ENCODE results near the gene G6PC1. TPM values are rescaled to one million over a fixed set of nuclear protein-coding genes. Genes with fewer than 3 reads are reported as not detected.
"Not testable (repeated sequence)": the region's sequence is repeated elsewhere in the genome, so short reads cannot be mapped to it uniquely, and the experiment has no call there.

G6PC1 gene
- total RNA-seq, 2 donors from 2014 or later: not detected

DNA sequence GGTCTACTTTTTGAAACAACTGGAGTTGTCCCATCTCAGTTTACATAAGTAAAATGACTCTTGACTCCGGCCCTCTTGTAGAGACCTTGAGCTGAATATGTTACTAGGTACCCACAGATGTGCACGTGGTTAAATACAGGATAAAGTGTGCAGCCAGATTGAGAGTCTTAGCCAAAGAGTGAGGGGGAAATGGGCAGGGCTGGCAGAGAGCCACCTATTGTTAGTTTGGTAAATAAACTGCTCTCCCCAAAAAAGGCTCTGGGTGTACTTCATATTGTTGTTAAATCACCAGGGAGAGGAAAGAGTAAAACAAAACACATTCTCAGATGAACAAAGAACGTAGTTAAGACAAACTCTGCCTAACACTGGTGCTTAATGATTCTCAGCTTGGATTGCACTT is 20.3 kb downstream of the G6PC1 start:
- no peak overlapping the region for H3K27ac Mint-ChIP-seq
- no peaks in the 10 kb centered on the region for H3K9me3 Mint-ChIP-seq
- DNase-seq (ENCODE audit: low spot score): no peak
- no peak for ATAC-seq
- H3K4me3 Mint-ChIP-seq: no peak overlapping the region
- H3K27me3 Mint-ChIP-seq: peaks cover 15 to 18% of the 10 kb centered on the region in 2 donors
- no peaks in the 10 kb centered on the region for H3K36me3 Mint-ChIP-seq
- no peaks in the 10 kb centered on the region for H3K4me1 Mint-ChIP-seq (ENCODE audit: low read depth in 2 of 2)

DNA sequence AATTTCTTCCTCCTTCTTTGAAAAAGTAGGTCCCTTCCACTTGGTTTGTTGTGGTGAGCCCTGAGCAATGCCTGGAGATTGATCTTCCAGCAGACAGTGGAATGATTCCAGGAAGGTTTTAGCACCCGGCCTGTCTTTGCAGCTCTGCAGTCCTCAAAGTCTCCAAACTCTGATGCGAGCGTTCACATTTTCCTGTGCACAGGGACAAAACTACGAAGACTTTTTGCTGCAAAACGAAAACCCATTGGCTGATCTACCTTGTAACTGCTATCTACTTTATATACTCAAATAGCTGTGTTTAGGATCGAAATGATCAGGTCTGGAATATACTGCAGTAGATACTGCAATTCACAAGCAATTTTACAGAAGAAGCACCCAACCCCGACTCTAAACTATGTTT is 21.7 kb downstream of the G6PC1 start:
- Mint-ChIP-seq H3K4me1 (ENCODE audit: low read depth in 2 of 2) (no peaks in the 10 kb centered on the region), H3K27me3 (peaks cover 15 to 18% of the 10 kb centered on the region in 2 donors), H3K36me3 (no peaks in the 10 kb centered on the region), H3K4me3 (no peak overlapping the region), H3K27ac (no peak overlapping the region), H3K9me3 (no peaks in the 10 kb centered on the region)
- DNase-seq (ENCODE audit: low spot score): no peak
- no peak for ATAC-seq

DNA sequence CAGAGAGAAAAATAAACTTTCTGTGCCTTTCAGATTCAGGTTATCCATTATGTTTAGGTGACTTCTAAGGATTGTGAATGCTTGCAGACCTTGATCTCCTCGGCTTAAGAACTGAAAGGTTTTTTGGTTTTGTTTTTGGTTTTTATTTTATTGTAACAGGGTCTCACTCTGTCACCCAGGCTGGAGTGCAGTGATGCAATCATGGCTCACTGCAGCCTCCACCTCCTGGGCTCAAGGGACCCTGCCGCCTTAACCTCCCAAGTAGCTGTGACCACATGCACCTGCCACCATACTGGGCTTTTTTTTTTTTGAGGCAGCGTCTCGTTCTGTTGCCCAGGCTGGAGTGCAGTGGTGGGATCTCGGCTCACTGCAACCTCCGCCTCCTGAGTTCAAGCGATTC is 22.9 kb downstream of the G6PC1 start:
- not testable (repeated sequence) for H3K36me3 Mint-ChIP-seq; H3K4me3 Mint-ChIP-seq; H3K4me1 Mint-ChIP-seq (ENCODE audit: low read depth in 2 of 2); H3K27ac Mint-ChIP-seq; H3K9me3 Mint-ChIP-seq; ATAC-seq; DNase-seq (ENCODE audit: low spot score)
- peaks cover 15 to 18% of the 10 kb centered on the region in 2 donors for H3K27me3 Mint-ChIP-seq

DNA sequence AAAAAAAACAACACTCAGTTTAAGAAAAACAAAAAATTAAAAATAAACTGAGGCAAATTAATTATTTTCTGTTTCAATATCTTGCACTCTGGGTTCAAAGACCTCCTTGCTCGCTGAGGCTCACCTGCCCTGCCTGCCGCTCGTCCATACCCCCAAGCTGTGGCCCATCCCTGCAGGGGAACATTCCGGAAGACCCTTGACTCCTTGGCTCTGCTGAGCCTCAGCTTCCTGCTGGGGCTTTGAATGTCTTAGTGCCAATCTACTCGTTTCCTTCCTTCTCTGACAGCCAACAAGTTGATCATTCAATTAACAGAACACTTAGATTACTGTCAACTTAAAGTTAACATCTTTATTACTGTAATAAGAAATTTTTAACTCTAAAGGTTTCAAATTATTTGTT is 24.3 kb downstream of the G6PC1 start:
- ATAC-seq: no peak
- peaks cover 16 to 18% of the 10 kb centered on the region in 2 donors for H3K27me3 Mint-ChIP-seq
- no peak for DNase-seq (ENCODE audit: low spot score)
- H3K36me3 Mint-ChIP-seq: no peaks in the 10 kb centered on the region
- no peak overlapping the region for H3K27ac Mint-ChIP-seq
- peaks cover 5 to 9% of the 10 kb centered on the region in 2 donors for H3K4me1 Mint-ChIP-seq (ENCODE audit: low read depth in 2 of 2)
- H3K4me3 Mint-ChIP-seq: no peak overlapping the region
- no peaks in the 10 kb centered on the region for H3K9me3 Mint-ChIP-seq

DNA sequence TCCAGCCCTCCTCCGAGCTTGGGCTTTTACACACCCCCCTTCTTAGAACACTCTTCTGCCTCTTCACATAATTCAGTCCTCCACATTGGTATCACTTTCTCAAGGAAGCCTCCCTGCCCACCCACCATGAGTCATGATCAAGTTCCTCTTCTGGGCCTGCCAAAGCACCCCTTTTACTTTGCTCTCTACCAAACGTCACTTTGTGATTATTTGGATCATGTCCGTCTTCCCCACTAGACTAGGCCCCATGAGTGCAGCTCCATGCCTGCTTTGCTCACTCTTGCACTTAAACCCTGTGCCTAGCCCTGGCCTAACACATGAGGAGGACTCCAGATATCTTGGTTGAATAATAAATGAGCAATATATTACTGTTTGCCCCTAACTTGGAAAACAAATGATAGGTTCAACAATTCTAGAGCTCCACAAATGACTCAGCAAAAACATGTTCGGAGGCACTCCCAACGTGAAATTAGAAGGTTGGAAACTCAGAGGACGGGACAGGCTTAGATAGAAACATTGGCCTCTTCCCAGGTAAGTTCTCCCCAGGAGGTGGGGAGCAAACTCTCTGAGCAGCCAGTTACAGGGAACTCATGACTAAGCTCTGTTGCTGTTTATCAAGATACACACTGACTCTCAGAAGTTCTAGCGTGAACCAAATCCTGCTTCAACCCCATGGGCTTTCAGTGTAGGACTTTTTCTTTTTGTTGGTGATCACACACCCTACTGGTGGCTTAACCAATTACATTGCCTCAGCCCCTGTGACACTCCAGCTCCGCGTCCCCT is 28.3 kb downstream of the G6PC1 start:
- ATAC-seq (peak; percentile 68 to 80), DNase-seq (ENCODE audit: low spot score) (no peak)
- no peaks in the 10 kb centered on the region for H3K36me3 Mint-ChIP-seq
- H3K4me3 Mint-ChIP-seq: peak overlapping the region; percentile 3
- peak overlapping the region; percentile 1 to 40 for H3K27ac Mint-ChIP-seq
- no peaks in the 10 kb centered on the region for H3K9me3 Mint-ChIP-seq
- peaks cover 5 to 9% of the 10 kb centered on the region in 2 donors for H3K4me1 Mint-ChIP-seq (ENCODE audit: low read depth in 2 of 2)
- H3K27me3 Mint-ChIP-seq: peaks cover 7 to 11% of the 10 kb centered on the region in 2 donors

DNA sequence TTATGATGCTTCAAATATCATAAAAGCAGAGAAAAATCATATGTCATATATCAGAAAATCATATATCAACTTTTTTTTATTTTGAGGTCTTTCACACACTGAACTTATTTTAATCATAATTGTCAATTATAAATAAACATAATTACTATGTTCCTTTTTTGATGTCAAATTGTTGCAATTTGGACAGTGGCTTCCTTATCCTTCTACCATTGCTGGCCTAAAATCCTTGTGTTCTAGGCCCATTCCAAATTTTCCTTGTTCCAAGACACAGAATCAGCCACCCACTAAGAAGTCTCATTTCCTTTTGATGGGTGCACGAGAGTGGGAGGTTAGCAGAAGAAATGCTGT is 28.9 kb downstream of the G6PC1 start:
- Mint-ChIP-seq H3K4me3 (no peak overlapping the region), H3K27me3 (peaks cover 7 to 13% of the 10 kb centered on the region in 2 donors), H3K9me3 (no peaks in the 10 kb centered on the region), H3K4me1 (ENCODE audit: low read depth in 2 of 2) (peaks cover 5 to 9% of the 10 kb centered on the region in 2 donors), H3K36me3 (no peaks in the 10 kb centered on the region), H3K27ac (no peak overlapping the region)
- no peak for DNase-seq (ENCODE audit: low spot score)
- no peak for ATAC-seq

DNA sequence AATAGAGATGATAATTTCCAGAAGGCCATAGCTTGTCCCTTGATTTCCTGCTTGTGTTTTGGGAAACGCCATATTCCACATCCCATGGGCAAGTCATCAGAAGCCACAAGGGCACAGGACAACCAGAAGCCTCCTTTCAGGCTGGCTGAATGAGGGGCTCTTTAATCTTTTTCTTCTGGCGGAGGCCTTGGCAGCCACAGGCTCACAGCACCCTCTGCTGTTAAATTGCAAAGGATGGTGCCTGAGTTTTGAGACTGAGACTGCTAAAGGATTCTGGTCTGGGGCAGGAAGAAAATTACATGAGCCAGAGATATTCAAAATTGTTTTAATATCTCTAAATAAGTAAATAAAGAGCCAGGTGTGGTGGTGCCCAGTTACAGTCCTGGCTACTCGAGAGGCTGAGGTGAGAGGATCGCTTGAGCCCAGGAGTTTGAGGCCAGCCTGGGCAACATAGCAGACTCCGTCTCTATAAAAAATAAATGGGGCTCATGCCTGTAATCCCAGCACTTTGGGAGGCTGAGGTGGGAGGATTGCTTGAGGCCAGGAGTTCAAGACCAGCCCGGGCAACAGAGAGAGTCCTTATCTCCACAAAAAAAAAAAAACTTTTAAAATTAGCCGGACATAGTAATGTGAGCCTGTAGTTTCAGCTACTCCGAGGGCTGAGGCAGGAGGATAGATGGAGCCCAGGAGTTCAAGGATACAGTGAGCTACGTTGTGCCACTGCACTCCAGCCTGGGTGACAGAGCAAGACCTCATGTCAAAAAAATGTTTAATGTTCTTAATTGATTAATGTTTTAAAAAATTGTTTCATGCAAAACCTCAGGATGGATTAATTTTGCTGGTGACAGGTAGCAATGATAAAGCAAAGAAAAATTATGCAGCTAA is 37.4 kb downstream of the G6PC1 start:
- Mint-ChIP-seq H3K27me3 (peaks cover 0 to 11% of the 10 kb centered on the region in 2 donors), H3K4me3 (no peak overlapping the region), H3K9me3 (no peaks in the 10 kb centered on the region), H3K36me3 (no peaks in the 10 kb centered on the region), H3K27ac (no peak overlapping the region), H3K4me1 (ENCODE audit: low read depth in 2 of 2) (no peaks in the 10 kb centered on the region)
- ATAC-seq (no peak), DNase-seq (ENCODE audit: low spot score) (no peak)

DNA sequence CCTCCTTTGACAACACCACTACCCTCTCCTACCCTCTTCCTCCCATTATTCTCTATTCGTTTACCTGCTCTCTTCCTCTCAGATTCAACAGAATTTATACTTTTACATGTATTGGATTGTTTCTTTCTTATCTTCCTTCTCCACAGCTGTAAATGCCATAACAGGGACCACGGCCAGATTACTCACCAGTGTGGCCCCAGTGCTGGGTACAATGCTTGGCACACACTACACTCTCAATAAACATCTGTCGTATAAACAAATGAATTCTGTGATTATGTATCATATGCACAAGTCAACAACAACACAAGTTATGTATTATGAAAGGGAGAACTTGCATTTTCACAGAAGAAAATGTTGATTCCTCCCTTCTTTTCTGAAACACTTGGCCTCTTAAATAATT is 43.6 kb downstream of the G6PC1 start:
- H3K27ac Mint-ChIP-seq: no peak overlapping the region

DNA sequence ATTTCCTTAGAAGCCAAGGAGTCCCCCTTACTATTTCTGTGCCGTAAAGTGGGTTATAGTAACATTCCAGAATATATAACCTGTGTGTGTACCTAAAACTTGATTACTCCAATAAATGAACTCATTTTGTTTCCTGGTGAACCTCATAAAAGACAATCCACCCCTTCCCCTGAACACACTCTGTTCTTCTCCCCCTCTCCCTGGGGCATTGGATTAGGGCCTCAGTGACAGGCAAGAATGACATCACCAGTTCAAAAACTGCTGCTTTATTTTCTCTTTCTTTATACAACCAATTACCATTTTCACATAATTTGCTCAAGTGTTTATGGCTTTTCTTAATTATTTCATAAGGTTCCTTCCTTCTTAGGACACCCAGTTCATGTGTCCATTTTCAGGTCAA is 46.2 kb downstream of the G6PC1 start:
- Mint-ChIP-seq H3K9me3 (no peaks in the 10 kb centered on the region), H3K36me3 (peaks cover 9% of the 10 kb centered on the region), H3K4me3 (no peak overlapping the region), H3K27ac (no peak overlapping the region), H3K27me3 (no peaks in the 10 kb centered on the region), H3K4me1 (ENCODE audit: low read depth in 2 of 2) (no peaks in the 10 kb centered on the region)
- no peak for ATAC-seq
- no peak for DNase-seq (ENCODE audit: low spot score)

More for the DNA sequence above, 43.6 kb downstream of the G6PC1 start:
- no peaks in the 10 kb centered on the region for H3K4me1 Mint-ChIP-seq (ENCODE audit: low read depth in 2 of 2)
- no peaks in the 10 kb centered on the region for H3K9me3 Mint-ChIP-seq
- peaks cover 1% of the 10 kb centered on the region for H3K36me3 Mint-ChIP-seq
- peaks cover 0 to 2% of the 10 kb centered on the region in 2 donors for H3K27me3 Mint-ChIP-seq
- no peak for DNase-seq (ENCODE audit: low spot score)
- ATAC-seq: no peak
- no peak overlapping the region for H3K4me3 Mint-ChIP-seq

DNA sequence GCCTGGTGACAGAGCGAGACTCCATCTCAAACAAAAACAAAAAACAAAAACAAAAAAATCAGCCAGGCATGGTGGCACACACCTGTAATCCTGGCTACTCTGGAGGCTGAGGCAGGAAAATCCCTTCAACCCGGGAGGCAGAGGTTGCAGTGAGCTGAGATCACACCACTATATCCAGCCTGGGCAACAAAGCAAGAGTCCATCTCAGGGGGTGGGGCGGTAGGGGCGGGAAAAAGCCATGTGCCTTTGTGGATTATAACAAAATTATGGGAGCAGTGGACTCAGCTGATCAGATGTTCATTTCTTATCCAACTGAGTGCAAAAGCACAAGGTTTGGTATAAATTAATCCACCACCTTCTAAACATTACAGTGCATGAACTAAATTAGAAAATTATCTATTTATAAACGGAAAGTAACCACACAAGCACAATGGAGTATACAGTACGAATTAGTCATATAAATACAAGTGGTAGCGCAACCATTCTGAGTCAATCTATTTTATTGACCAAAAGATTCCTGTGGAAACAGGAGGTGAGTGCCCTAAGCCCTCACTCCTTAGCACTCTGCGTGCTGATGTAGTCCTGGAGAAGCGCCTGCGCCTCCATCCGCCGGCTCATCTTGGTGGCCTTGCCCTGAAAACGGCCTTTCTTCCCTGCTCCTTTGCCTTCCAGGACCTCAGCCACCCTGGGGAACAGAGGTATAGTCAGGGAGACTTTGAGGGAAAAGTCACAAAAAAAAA is 49.6 kb downstream of the G6PC1 start:
- Mint-ChIP-seq H3K36me3 (peaks cover 16% of the 10 kb centered on the region), H3K9me3 (no peaks in the 10 kb centered on the region), H3K27me3 (no peaks in the 10 kb centered on the region), H3K4me1 (ENCODE audit: low read depth in 2 of 2) (no peaks in the 10 kb centered on the region), H3K27ac (no peak overlapping the region), H3K4me3 (no peak overlapping the region)
- DNase-seq (ENCODE audit: low spot score) (no peak), ATAC-seq (no peak)

Other genes starting within 250 kb of the G6PC1 start
- gene TUBG2, start 241.5 kb upstream of the G6PC1 start, total RNA-seq: 1 to 10 TPM; 3.9 to 8.0 TPM
- under 1 TPM in 1 of 2 donors, not detected in 1; 0.73 TPM for gene PLEKHH3, start 223.8 kb upstream of the G6PC1 start, total RNA-seq
- not detected for gene CCR10, start 219.0 kb upstream of the G6PC1 start, total RNA-seq
- gene CNTNAP1, start 218.3 kb upstream of the G6PC1 start, total RNA-seq: under 1 TPM; 0.17 to 0.39 TPM
- 10 to 100 TPM; 32.2 to 33.5 TPM for gene EZH1, start 155.8 kb upstream of the G6PC1 start, total RNA-seq
- gene RAMP2, start 139.6 kb upstream of the G6PC1 start, total RNA-seq: not detected
- gene VPS25, start 127.3 kb upstream of the G6PC1 start, total RNA-seq: 10 to 100 TPM; 57.5 to 61.7 TPM
- under 1 TPM; 0.10 to 0.28 TPM for gene WNK4, start 120.2 kb upstream of the G6PC1 start, total RNA-seq
- 10 to 100 TPM; 41.6 to 48.0 TPM for gene COA3, start 102.1 kb upstream of the G6PC1 start, total RNA-seq
- not detected for gene CNTD1, start 101.9 kb upstream of the G6PC1 start, total RNA-seq
- gene BECN1, start 76.5 kb upstream of the G6PC1 start, total RNA-seq: 100 to 1,000 TPM; 106 to 134 TPM
- 100 to 1,000 TPM; 152 to 251 TPM for gene PSME3, start 67.4 kb upstream of the G6PC1 start, total RNA-seq
- 1 to 10 TPM; 3.5 to 5.3 TPM for gene AOC2, start 56.2 kb upstream of the G6PC1 start, total RNA-seq
- gene AOC3, start 49.6 kb upstream of the G6PC1 start, total RNA-seq: 1 to 10 TPM; 1.8 to 2.7 TPM
- 100 to 1,000 TPM in 1 of 2 donors, 10 to 100 TPM in 1; 62.4 to 102 TPM for gene AARSD1, start 63.7 kb downstream of the G6PC1 start, total RNA-seq
- gene PTGES3L, start 79.3 kb downstream of the G6PC1 start, total RNA-seq: 1 to 10 TPM in 1 of 2 donors, under 1 TPM in 1; 0.55 to 1.3 TPM
- 10 to 100 TPM; 17.9 to 19.0 TPM for gene RUNDC1, start 79.8 kb downstream of the G6PC1 start, total RNA-seq
- 100 to 1,000 TPM; 619 to 763 TPM for gene RPL27, start 97.6 kb downstream of the G6PC1 start, total RNA-seq
- 10 to 100 TPM; 65.0 to 82.7 TPM for gene IFI35, start 106.0 kb downstream of the G6PC1 start, total RNA-seq
- gene VAT1, start 121.6 kb downstream of the G6PC1 start, total RNA-seq: 10 to 100 TPM in 1 of 2 donors, 1 to 10 TPM in 1; 9.0 to 19.0 TPM
- not detected for gene RND2, start 124.4 kb downstream of the G6PC1 start, total RNA-seq
- 100 to 1,000 TPM in 1 of 2 donors, 10 to 100 TPM in 1; 41.6 to 111 TPM for gene BRCA1, start 224.6 kb downstream of the G6PC1 start, total RNA-seq

Measured in natural killer cell treated with Interleukin-12 subunit alpha and Interleukin-12 subunit beta and Interleukin-15 and Interleukin-18, amount 100 ng/mL, for 72 hours (primary cell).